Erythroblast (primary cell): ENCODE data around the gene PTPRN2.

Source experiments
- GATA1 ChIP-seq: IDR thresholded peaks from 2 replicates; pipeline ENCODE4 v1.6.1; 2011; ENCODE audit warnings: low read depth, mild to moderate bottlenecking, control low read depth, low read length, moderate library complexity
- POLR2A ChIP-seq: IDR thresholded peaks from 2 replicates; pipeline ENCODE4 v1.6.1; 2011; ENCODE audit warnings: mild to moderate bottlenecking, low read length

- no peak for TF ChIP-seq POLR2A
- no peak for TF ChIP-seq GATA1
Observed at GRCh38 chr7:158303121-158303520, 284.5 kb downstream of the PTPRN2 start.
